ENCODE measurements around the gene CHCHD6. TPM values are rescaled to one million over a fixed set of nuclear protein-coding genes. Genes with fewer than 3 reads are reported as not detected.

CHCHD6 gene
- total RNA-seq, 4 donors from 2014 or later, result 13.4 to 22.0 (median 16.1) TPM

GRCh38 chr3:127000761-127001160 lies 296.7 kb downstream of the CHCHD6 start:
- Histone ChIP-seq H3K9me3 (no peaks in the 10 kb centered on the region), H3K27me3 (no peaks in the 10 kb centered on the region), H3K4me3 (no peak overlapping the region), H3K4me1 (peaks cover 67% of the 10 kb centered on the region), H3K27ac (no peak overlapping the region), H3K36me3 (no peaks in the 10 kb centered on the region)
- no peak for TF ChIP-seq POLR2A (IDR thresholded peaks at IDR 0.05)
- DNase-seq (ENCODE audit: low spot score in 2 of 2), result no peak
- 95% methylated on average over 11 of the region's 12 CpGs for WGBS

- peak overlapping the region; percentile 49 for H3K27ac ChIP-seq
- H3K36me3 ChIP-seq, result no peaks in the 10 kb centered on the region
- peaks cover 67% of the 10 kb centered on the region for H3K4me1 ChIP-seq
- no peaks in the 10 kb centered on the region for H3K9me3 ChIP-seq
- peak overlapping the region; percentile 6 for H3K4me3 ChIP-seq
- H3K27me3 ChIP-seq, result no peaks in the 10 kb centered on the region
- no peak for DNase-seq (ENCODE audit: low spot score in 2 of 2)
- WGBS, result 96% methylated on average over 11 of the region's 23 CpGs
- TF ChIP-seq CTCF (IDR thresholded peaks at IDR 0.05) (no peak), EP300 (IDR thresholded peaks at IDR 0.05) (no peak), POLR2AphosphoS5 (IDR thresholded peaks at IDR 0.05) (no peak), POLR2A (IDR thresholded peaks at IDR 0.05) (no peak)
Measured at GRCh38 chr3:127001486-127002194, 297.6 kb downstream of the CHCHD6 start.

GRCh38 chr3:127002195-127003174 lies 298.4 kb downstream of the CHCHD6 start:
- WGBS, result 37% methylated on average over 13 of the region's 26 CpGs
- peak; percentile 91 to 92 for DNase-seq (ENCODE audit: low spot score in 2 of 2)
- Histone ChIP-seq H3K9me3 (no peaks in the 10 kb centered on the region), H3K27me3 (no peaks in the 10 kb centered on the region), H3K4me3 (peak overlapping the region; percentile 6), H3K36me3 (no peaks in the 10 kb centered on the region), H3K4me1 (peaks cover 67% of the 10 kb centered on the region), H3K27ac (peak overlapping the region; percentile 52)
- TF ChIP-seq EP300 (IDR thresholded peaks at IDR 0.05), result no peak
- TF ChIP-seq POLR2AphosphoS5 (IDR thresholded peaks at IDR 0.05), result peak in 2 of 3 donors; percentile 32 to 41
- TF ChIP-seq CTCF (IDR thresholded peaks at IDR 0.05), result peak in 1 of 2 donors; percentile 31
- no peak for TF ChIP-seq POLR2A (IDR thresholded peaks at IDR 0.05)

GRCh38 chr3:127003175-127003555 lies 299.1 kb downstream of the CHCHD6 start:
- Histone ChIP-seq H3K4me1 (peaks cover 65% of the 10 kb centered on the region), H3K4me3 (no peak overlapping the region), H3K9me3 (no peaks in the 10 kb centered on the region), H3K36me3 (peaks cover 7% of the 10 kb centered on the region), H3K27ac (peak overlapping the region; percentile 52), H3K27me3 (no peaks in the 10 kb centered on the region)
- DNase-seq (ENCODE audit: low spot score in 2 of 2), result no peak
- TF ChIP-seq CTCF (IDR thresholded peaks at IDR 0.05), result no peak
- no peak for TF ChIP-seq POLR2A (IDR thresholded peaks at IDR 0.05)
- TF ChIP-seq EP300 (IDR thresholded peaks at IDR 0.05), result no peak
- TF ChIP-seq POLR2AphosphoS5 (IDR thresholded peaks at IDR 0.05), result no peak
- WGBS, result no CpG with 5 or more reads among the region's 12 CpGs

- no CpG with 5 or more reads among the region's 7 CpGs for WGBS
- H3K9me3 ChIP-seq, result no peaks in the 10 kb centered on the region
- no peak overlapping the region for H3K27ac ChIP-seq
Measured at GRCh38 chr3:127003601-127004280, 299.7 kb downstream of the CHCHD6 start.

More at GRCh38 chr3:127003601-127004280, 299.7 kb downstream of the CHCHD6 start:
- TF ChIP-seq POLR2A (IDR thresholded peaks at IDR 0.05) (no peak), CTCF (IDR thresholded peaks at IDR 0.05) (no peak), EP300 (IDR thresholded peaks at IDR 0.05) (no peak), POLR2AphosphoS5 (IDR thresholded peaks at IDR 0.05) (no peak)
- Histone ChIP-seq H3K4me1 (peaks cover 64% of the 10 kb centered on the region), H3K27me3 (no peaks in the 10 kb centered on the region), H3K4me3 (no peak overlapping the region), H3K36me3 (peaks cover 11% of the 10 kb centered on the region)
- DNase-seq (ENCODE audit: low spot score in 2 of 2), result no peak
